Ovary (tissue), 9 donors: ENCODE results near the gene SCN5A. TPM values are rescaled to one million over a fixed set of nuclear protein-coding genes. Genes with fewer than 3 reads are reported as not detected.

Experiments
- DNase-seq, 5 donors: peaks; one replicate each; pipeline ENCODE4 v3.0.0-alpha.2; 2019 to 2020
- H3K27ac ChIP-seq, 2 donors: fragments of 200-600 bp; one replicate each; pipeline versions ENCODE4 v1.5.1 to v1.8.0; 2019 to 2022
- H3K27me3 ChIP-seq: fragments of 200-600 bp; one replicate; pipeline ENCODE4 v1.8.0; 2022
- H3K36me3 ChIP-seq: fragments of 200-600 bp; sonication (generic); one replicate; pipeline ENCODE4 v1.5.1; 2019
- H3K4me1 ChIP-seq: one replicate; pipeline ENCODE4 v1.8.1; 2013; ENCODE audit warnings: mild to moderate bottlenecking, moderate library complexity; ENCODE audit not compliant: insufficient read depth
- H3K4me3 ChIP-seq: fragments of 200-600 bp; sonication (generic); one replicate; pipeline ENCODE4 v1.5.1; 2017
- H3K9me3 ChIP-seq, 2 donors: fragments of 200-600 bp in 1 of 2; sonication (generic) in 1 of 2; one replicate each; pipeline versions ENCODE4 v1.5.1 to v1.8.1; 2013 to 2019; ENCODE audit warnings: mild to moderate bottlenecking in 1 of 2, moderate library complexity in 1 of 2
- CTCF ChIP-seq, 3 donors: fragments of 450-650 bp in 2 of 3; fragments of 200-600 bp in 1 of 3; IDR thresholded peaks; one replicate each; pipeline versions ENCODE4 v1.5.1 to v1.8.0; 2016 to 2022; ENCODE audit warnings: antibody characterized with exemption in 3 of 3, mild to moderate bottlenecking in 1 of 3
- EP300 ChIP-seq: sonication (generic); formaldehyde crosslinking; IDR thresholded peaks from one replicate; pipeline ENCODE4 v1.6.1; 2017; ENCODE audit warnings: antibody characterized with exemption
- POLR2A ChIP-seq: fragments of 450-650 bp; IDR thresholded peaks from one replicate; pipeline ENCODE4 v1.6.1; 2017; ENCODE audit warnings: antibody characterized with exemption, mild to moderate bottlenecking, moderate library complexity
- WGBS, 3 donors: extraction: QIAGEN DNeasy Blood & Tissue Kit in 1 of 3; methylation state at CpG; one replicate each; pipeline versions ENCODE4 v1.1.5 to v1.1.7; 2013 to 2017; 5-methylcytosine and 5-hydroxymethylcytosine counted together
- intact Hi-C, 4 donors: fragments of 100-400 bp; cut with DNase I; formaldehyde crosslinking; loops; one replicate each; pipeline versions ENCODE4 v1.11.0 to v1.15.1; 2022 to 2023
- polyA plus RNA-seq, 2 donors: library from polyadenylated mRNA; stranded (reverse); fragments of 200-250 nt in 1 of 2; fragments of 350-450 nt in 1 of 2; fragmentation: Illumina TruSeq in 1 of 2; extraction: RNeasy Lipid Tissue Mini Kit (QIAGEN cat#74804) in 1 of 2; gene quantifications; one replicate each; pipeline ENCODE4 v1.2.3, GENCODE V29; 2013 to 2014
- total RNA-seq, 7 donors: library from RNA; depleted of rRNA in 2 of 7; stranded (reverse); fragments of >200 nt in 2 of 7; fragmentation: NEBNext Ultra II Directional in 3 of 7; extraction: Animal tissue kit (Norgen Biotek cat#: 25700) in 3 of 7; gene quantifications; one replicate each; pipeline versions ENCODE4 v1.1.0 to v1.2.4, GENCODE V29; 2016 to 2023
- donor health status: DM: no; HTN: no; CAD: no; lungs with moderate emphysema.
- donor health status: DM: no; HTN: no; CAD: no.
- donor health status: Bipolar disorder and iron deficiency.
- donor health status: DM: yes; HTN: yes; CAD: no.
- donor health status: DM: no; HTN: no; CAD: no.
- donor health status: DM: yes; HTN: yes; CAD: no.

Gene SCN5A
- total and polyA plus RNA-seq, 9 donors: 0.67 to 4.7 (median 2.1) TPM

- intact Hi-C loops: loop anchor here in 3 of 4 donors (2.0 to 10.0 kb wide), 3 partner anchors 126 to 130 kb away; no protein-coding TSS in a partner anchor
- H3K27ac ChIP-seq: no peak overlapping the region
- no peaks in the 10 kb centered on the region for H3K36me3 ChIP-seq
- TF ChIP-seq EP300 (no peak), POLR2A (no peak), CTCF (IDR thresholded peaks at IDR 0.05) (no peak)
- no peak overlapping the region for H3K4me3 ChIP-seq
- WGBS, 3 donors: 67 to 78% (median 75%) methylated on average over 14 of the region's 14 CpGs
- H3K4me1 ChIP-seq: peaks cover 7% of the 10 kb centered on the region
- H3K27me3 ChIP-seq: no peaks in the 10 kb centered on the region
- DNase-seq: no peak
- H3K9me3 ChIP-seq: no peaks in the 10 kb centered on the region
Measured at GRCh38 chr3:38650248-38650951, 913 bp upstream of the SCN5A start.

DNA sequence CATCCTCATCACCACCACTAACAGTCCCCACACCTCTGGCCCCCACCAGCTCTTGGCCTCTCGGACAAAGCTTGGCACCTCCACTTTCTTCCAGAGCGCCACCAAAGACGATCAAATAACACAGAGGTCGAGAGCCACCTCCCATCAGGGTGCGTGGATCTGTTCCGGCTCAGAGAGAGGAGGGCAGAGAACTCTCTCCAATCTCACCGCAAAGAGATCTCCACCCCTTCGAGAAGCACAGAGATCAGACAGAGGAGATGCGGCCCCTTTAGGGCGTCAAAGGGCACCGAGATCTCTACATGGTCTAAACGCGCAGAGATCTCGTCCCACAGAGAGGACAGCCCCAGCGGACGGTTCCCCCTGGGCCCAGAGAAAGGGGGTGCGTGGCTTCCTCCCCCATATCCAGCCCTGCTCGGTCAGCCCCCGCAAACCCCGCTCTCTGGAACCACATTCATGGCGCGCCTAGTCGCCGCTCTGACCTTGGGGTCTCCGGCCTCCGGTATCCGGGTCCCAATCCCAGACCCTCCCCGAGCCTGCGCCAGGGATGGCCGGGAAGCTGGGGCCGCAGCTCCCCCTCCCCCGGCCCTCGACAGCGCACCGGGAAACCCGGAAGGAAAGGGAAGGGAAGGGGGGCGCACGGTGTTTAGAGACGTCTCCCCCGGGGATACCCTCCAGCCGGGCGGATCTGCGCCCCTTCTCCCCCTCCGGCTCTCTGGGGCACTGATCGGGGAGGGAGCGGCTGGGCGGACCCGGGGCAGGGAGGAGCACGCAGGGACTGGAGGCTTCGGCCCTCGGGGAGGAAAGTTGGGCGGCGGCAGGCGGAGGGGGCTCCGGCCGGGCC, 608 bp downstream of the SCN5A start:
- Histone ChIP-seq H3K4me3 (peak overlapping the region; percentile 34), H3K9me3 (no peaks in the 10 kb centered on the region), H3K27ac (no peak overlapping the region), H3K27me3 (no peaks in the 10 kb centered on the region), H3K4me1 (peaks cover 7% of the 10 kb centered on the region), H3K36me3 (no peaks in the 10 kb centered on the region)
- peak in 1 of 5 donors; percentile 36 for DNase-seq
- WGBS, 3 donors: 12 to 16% (median 13%) methylated on average over 38 to 56 of the region's 56 CpGs
- TF ChIP-seq CTCF (IDR thresholded peaks at IDR 0.05) (no peak), POLR2A (no peak)
- intact Hi-C loops: no loop called here

DNA sequence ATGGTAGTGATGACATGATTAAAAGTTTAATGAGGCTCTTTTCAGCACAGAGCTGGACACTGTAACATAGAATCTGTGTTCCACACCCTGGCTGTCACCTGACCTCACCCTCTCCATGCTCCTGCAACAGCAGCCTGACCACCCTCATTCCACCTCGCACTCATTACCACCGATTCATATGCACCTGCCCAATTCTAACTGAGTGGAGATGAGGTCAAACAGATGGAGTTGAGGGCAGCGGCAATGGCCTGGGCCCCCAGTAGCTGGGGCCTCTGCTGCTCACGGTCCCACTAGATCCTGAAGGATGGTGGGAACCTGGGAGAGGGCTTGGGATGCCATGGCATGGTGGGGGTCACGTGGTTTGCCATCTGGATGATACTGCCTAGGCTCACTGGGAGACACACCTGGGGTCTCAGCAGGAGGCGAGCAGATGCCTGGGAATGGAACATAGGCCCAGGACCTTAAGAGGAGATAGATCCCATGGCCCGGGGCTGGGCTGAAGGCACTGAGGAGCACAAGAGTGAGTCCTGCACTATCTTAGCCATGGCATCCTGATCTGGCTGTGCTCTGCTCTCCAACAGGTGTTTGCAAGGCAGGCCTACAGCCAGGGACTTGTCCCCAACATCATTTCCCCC, 1.3 kb downstream of the SCN5A start:
- Histone ChIP-seq H3K27me3 (no peaks in the 10 kb centered on the region), H3K27ac (no peak overlapping the region), H3K9me3 (no peaks in the 10 kb centered on the region), H3K36me3 (no peaks in the 10 kb centered on the region), H3K4me1 (peaks cover 7% of the 10 kb centered on the region), H3K4me3 (no peak overlapping the region)
- TF ChIP-seq POLR2A: no peak
- TF ChIP-seq EP300: no peak
- no peak for TF ChIP-seq CTCF (IDR thresholded peaks at IDR 0.05)
- intact Hi-C loops: no loop called here
- WGBS, 3 donors: 92 to 97% (median 95%) methylated on average over 7 of the region's 7 CpGs
- no peak for DNase-seq

DNA sequence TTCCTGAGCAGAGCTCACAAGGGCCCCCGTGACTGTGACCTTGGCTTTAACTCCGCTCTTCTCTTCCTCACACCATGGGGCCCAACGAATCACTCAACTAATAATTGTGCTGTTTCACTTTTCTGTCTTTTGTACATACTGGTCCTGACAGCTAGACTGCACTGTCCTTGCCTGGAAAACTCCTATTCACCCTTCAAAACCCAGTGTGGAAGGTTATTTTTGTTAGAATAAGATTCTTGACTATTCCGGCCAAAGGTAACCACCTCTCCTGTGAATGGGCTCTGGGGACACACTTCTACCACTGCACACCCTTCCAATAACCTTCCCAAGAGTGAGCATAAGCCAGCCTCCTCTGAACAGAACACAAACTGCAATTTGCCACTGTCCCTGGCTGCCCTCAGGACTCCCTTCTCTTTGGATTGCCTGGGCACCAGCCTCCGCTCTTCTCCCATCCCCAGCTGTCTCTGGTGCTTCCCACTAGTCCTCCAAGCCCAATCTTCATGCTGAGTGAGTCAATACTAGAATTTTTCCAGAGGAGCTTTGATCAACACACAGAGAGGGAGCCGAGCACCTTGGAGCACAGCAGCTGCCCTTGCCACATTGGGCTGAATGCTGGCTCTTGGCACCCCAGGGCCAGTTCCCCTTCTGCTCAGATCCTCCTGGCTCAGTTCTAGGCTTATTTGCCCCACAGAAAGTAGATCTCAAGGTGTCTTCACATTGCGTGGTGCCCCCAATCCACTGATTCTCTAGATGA, 2.1 kb downstream of the SCN5A start:
- TF ChIP-seq CTCF (IDR thresholded peaks at IDR 0.05) (no peak), POLR2A (no peak), EP300 (no peak)
- Histone ChIP-seq H3K27ac (no peak overlapping the region), H3K4me1 (peaks cover 7% of the 10 kb centered on the region), H3K9me3 (no peaks in the 10 kb centered on the region), H3K4me3 (no peak overlapping the region), H3K36me3 (no peaks in the 10 kb centered on the region), H3K27me3 (no peaks in the 10 kb centered on the region)
- no peak for DNase-seq
- WGBS, 3 donors: 90 to 95% (median 91%) methylated on average over 7 of the region's 7 CpGs
- intact Hi-C loops: no loop called here
